Measurements from ENCODE around the gene RLN1.
"Not testable (repeated sequence)": the region's sequence is repeated elsewhere in the genome, so short reads cannot be mapped to it uniquely, and the experiment has no call there.

GRCh38 chr9:5303840-5304795, 35.6 kb downstream of the RLN1 start, which contains the start of gene RLN2:
- not testable (repeated sequence) for TF ChIP-seq CTCF, POLR2A (IDR thresholded peaks at IDR 0.05)

Data from lower leg skin (tissue), 3 donors.